ENCODE results near the gene LINGO4. TPM values are rescaled to one million over a fixed set of nuclear protein-coding genes. Genes with fewer than 3 reads are reported as not detected.

Gene LINGO4
- total and polyA plus RNA-seq, 3 donors from 2014 or later: 1.4 to 3.5 (median 3.1) TPM

DNA sequence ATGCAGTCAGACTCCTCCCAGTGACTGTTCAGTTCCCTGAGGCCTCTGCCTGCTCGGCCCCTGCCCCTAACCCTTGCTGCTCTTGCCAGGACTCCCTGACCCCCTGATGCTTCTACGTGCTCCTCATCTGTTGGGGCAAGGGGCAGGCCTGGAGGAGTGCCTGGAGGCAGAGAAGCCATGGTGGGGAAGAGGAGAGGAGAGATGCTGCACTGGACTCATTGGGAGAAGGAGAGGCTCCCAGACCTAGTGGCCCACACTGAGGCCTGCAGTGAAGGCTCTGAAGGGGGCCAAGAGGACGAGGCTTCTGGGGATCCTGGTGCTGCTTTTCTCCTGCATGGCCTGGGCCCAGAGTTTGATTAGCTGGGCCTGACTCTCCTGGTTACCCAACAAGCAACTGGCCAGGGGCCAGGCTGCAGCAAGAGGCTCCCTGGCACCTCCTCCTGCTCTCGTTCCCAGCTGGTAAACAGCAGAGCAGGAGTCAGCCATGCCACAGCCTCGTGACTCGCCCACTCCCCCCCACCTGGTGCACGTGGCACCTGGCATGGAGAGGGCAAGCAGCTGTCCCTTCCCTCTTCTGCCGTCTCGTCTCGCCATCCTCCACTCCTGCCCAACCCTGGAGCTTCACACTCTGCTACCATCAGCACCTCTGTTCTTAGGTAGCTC lies 27.2 kb upstream of the LINGO4 start:
- 63 to 71% methylated on average over 10 of the region's 10 CpGs for WGBS, 2 donors
- Histone ChIP-seq H3K27ac (no peak overlapping the region), H3K4me3 (no peak overlapping the region), H3K4me1 (peaks cover 22% of the 10 kb centered on the region), H3K9me3 (no peaks in the 10 kb centered on the region), H3K36me3 (ENCODE audit: low read depth, missing control alignments) (no peaks in the 10 kb centered on the region), H3K27me3 (no peaks in the 10 kb centered on the region)
- TF ChIP-seq, protein P1, sequence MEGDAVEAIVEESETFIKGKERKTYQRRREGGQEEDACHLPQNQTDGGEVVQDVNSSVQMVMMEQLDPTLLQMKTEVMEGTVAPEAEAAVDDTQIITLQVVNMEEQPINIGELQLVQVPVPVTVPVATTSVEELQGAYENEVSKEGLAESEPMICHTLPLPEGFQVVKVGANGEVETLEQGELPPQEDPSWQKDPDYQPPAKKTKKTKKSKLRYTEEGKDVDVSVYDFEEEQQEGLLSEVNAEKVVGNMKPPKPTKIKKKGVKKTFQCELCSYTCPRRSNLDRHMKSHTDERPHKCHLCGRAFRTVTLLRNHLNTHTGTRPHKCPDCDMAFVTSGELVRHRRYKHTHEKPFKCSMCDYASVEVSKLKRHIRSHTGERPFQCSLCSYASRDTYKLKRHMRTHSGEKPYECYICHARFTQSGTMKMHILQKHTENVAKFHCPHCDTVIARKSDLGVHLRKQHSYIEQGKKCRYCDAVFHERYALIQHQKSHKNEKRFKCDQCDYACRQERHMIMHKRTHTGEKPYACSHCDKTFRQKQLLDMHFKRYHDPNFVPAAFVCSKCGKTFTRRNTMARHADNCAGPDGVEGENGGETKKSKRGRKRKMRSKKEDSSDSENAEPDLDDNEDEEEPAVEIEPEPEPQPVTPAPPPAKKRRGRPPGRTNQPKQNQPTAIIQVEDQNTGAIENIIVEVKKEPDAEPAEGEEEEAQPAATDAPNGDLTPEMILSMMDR (IDR thresholded peaks at IDR 0.05): no peak
- no peak for TF ChIP-seq POLR2A (IDR thresholded peaks at IDR 0.05)
- intact Hi-C loops (cut with DNase I; ENCODE audit: low total_unique reads): no loop called here
- DNase-seq: peak; percentile 93

- peak; percentile 79 for DNase-seq
- TF ChIP-seq POLR2A (IDR thresholded peaks at IDR 0.05): no peak
- TF ChIP-seq, protein P1 (IDR thresholded peaks at IDR 0.05): no peak
- Histone ChIP-seq H3K9me3 (no peaks in the 10 kb centered on the region), H3K36me3 (ENCODE audit: low read depth, missing control alignments) (no peaks in the 10 kb centered on the region), H3K27ac (peak within 1 kb of the TSS; percentile 5 to 59), H3K4me3 (peak within 1 kb of the TSS in 1 of 2 donors; percentile 62), H3K27me3 (no peaks in the 10 kb centered on the region), H3K4me1 (peaks cover 23% of the 10 kb centered on the region)
- 58 to 59% methylated on average over 5 of the region's 5 CpGs for WGBS, 2 donors
- intact Hi-C loops (cut with DNase I; ENCODE audit: low total_unique reads): no loop called here
Observed at GRCh38 chr1:151831605-151832004, 26.4 kb upstream of the LINGO4 start, which contains the start of gene RORC. TSS of gene RORC (minus strand) at chr1:151831802. CDS start at chr1:151831764, 38 bp downstream.

GRCh38 chr1:151831256-151831591 lies 26.0 kb upstream of the LINGO4 start:
- peak overlapping the region in 1 of 2 donors; percentile 62 for H3K4me3 ChIP-seq
- intact Hi-C loops (cut with DNase I; ENCODE audit: low total_unique reads): no loop called here
- no peaks in the 10 kb centered on the region for H3K36me3 ChIP-seq (ENCODE audit: low read depth, missing control alignments)
- TF ChIP-seq, protein P1 (IDR thresholded peaks at IDR 0.05): no peak
- TF ChIP-seq POLR2A (IDR thresholded peaks at IDR 0.05): no peak
- WGBS, 2 donors: 65 to 74% methylated on average over 4 of the region's 4 CpGs
- H3K9me3 ChIP-seq: no peaks in the 10 kb centered on the region
- no peaks in the 10 kb centered on the region for H3K27me3 ChIP-seq
- no peak for DNase-seq
- peak overlapping the region; percentile 5 to 59 for H3K27ac ChIP-seq
- H3K4me1 ChIP-seq: peaks cover 27% of the 10 kb centered on the region

DNA sequence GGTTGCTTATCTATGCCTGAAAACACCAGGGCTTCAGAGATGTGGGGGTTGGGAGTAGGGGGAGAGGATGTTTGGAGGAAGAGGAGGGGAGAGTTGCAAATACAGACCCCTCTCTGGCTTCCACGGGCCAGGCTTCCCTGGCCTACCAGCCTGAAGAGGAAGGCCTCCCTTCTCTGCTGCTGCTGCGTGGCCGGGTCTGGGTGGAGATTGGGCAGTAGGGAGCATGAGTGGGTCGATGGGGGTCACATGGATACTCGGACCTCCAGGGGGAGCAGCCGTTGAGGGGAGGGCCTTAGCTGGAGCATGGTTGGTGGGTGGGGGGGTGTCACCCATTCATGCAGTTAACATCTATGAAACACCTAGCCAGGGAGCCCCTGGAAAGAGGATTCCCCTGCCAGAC lies 24.8 kb upstream of the LINGO4 start:
- no peak overlapping the region for H3K4me3 ChIP-seq
- TF ChIP-seq, protein P1 (IDR thresholded peaks at IDR 0.05): no peak
- no peak for TF ChIP-seq POLR2A (IDR thresholded peaks at IDR 0.05)
- no peaks in the 10 kb centered on the region for H3K27me3 ChIP-seq
- no peaks in the 10 kb centered on the region for H3K9me3 ChIP-seq
- intact Hi-C loops (cut with DNase I; ENCODE audit: low total_unique reads): no loop called here
- no peaks in the 10 kb centered on the region for H3K36me3 ChIP-seq (ENCODE audit: low read depth, missing control alignments)
- H3K4me1 ChIP-seq: peaks cover 39% of the 10 kb centered on the region
- WGBS, 2 donors: 61 to 75% methylated on average over 4 to 6 of the region's 6 CpGs
- no peak for DNase-seq
- H3K27ac ChIP-seq: no peak overlapping the region
